KBM-7 (cell line): ENCODE data around the gene MAGED2.
"Not testable (repeated sequence)": the region's sequence is repeated elsewhere in the genome, so short reads cannot be mapped to it uniquely, and the experiment has no call there.

ENCODE experiments used
- DNase-seq: peaks from one replicate; pipeline ENCODE4 v3.0.0-alpha.2; 2015
- in situ Hi-C: fragments of 300-500 bp; cut with MboI; formaldehyde crosslinking; loops from 2 replicates; pipeline ENCODE4 v1.14.3; 2020; ENCODE audit warnings: low sequenced_read_pairs, low pct_unique_long_range_greater_than_20kb, mixed read lengths

MAGED2 gene, protein sequence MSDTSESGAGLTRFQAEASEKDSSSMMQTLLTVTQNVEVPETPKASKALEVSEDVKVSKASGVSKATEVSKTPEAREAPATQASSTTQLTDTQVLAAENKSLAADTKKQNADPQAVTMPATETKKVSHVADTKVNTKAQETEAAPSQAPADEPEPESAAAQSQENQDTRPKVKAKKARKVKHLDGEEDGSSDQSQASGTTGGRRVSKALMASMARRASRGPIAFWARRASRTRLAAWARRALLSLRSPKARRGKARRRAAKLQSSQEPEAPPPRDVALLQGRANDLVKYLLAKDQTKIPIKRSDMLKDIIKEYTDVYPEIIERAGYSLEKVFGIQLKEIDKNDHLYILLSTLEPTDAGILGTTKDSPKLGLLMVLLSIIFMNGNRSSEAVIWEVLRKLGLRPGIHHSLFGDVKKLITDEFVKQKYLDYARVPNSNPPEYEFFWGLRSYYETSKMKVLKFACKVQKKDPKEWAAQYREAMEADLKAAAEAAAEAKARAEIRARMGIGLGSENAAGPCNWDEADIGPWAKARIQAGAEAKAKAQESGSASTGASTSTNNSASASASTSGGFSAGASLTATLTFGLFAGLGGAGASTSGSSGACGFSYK

DNA sequence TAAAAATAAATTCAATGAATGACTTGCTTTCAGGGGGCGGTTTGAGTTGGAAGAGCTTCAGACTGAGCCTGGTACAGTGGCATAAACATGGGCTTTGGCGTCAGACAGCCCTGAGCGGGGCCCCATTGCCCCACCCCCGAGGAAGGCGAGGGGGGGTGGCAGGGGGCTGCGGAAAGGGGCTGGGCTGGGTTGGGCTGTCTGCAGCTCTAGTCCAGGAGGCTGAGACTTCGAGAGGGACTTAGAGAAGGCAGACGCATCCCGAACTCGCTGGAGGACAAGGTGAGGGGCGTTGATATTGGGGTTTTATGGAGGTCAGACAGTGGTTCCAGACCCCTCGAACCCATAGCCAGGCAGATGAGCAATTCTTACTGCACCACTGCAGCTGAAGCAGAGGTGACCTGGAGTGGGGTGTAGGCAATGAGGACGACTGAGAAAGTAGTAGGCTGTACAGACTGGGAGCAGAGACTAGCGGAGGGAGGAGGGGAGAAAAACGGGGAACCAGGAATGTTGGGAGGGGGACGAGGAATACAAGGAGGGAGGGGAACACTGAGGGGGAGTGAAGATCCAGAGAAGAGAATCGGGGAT is at the start of gene MAGED2:
TSS of gene MAGED2 (plus strand) at position 222 of the 585 bp plus-strand sequence. CDS start 1,587 bp downstream, outside the sequence.
- DNase-seq, result peak; percentile 37

DNA sequence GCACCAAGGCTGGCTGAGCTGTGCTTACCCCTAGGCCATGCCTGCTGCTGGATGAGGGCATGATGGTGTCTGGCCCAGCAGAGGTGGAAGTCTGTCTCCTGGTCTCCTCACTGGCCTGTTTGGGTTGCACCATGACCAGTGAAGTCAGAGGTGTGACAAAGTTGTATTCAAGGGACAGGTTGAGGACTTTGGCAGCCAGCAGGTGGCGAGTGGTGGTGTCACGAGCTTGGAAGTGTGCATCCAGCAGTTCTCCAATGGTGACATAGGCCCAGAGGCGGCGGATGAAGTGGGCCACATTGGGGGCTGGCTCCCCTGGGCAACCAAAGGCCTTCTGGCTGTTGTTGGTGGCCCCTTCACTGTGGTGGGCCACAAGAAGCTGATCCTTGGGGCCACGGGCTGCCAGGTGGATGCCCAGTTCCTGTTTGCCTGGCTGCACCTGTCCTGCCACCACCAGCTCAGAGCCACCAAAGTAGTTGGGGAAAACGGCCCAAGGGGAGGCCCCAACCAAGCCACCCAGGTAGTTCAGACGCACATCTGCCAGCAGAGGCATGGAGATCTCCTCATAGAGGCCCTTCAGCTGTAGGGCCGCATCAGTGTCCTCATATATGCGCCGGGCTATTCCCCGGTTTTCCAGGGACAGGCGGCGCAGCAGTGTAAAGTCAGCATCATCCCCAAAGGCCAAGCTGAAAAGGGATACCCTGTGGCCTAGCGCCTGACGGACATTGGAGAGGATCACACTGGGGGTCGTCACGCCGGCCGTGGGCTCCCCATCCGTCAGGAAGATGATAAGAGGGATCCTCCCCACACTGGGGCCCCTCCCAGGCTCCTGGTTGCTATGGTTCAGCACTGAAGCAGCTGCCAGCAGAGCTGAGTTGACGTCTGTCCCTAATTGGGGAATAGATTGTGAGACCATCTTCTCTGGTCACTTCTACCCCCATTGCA is 49.2 kb upstream of the MAGED2 start:
- no peak for DNase-seq
- in situ Hi-C loops, result no loop called here

More for the DNA sequence above, at the start of gene MAGED2:
- in situ Hi-C loops, result no loop called here

DNA sequence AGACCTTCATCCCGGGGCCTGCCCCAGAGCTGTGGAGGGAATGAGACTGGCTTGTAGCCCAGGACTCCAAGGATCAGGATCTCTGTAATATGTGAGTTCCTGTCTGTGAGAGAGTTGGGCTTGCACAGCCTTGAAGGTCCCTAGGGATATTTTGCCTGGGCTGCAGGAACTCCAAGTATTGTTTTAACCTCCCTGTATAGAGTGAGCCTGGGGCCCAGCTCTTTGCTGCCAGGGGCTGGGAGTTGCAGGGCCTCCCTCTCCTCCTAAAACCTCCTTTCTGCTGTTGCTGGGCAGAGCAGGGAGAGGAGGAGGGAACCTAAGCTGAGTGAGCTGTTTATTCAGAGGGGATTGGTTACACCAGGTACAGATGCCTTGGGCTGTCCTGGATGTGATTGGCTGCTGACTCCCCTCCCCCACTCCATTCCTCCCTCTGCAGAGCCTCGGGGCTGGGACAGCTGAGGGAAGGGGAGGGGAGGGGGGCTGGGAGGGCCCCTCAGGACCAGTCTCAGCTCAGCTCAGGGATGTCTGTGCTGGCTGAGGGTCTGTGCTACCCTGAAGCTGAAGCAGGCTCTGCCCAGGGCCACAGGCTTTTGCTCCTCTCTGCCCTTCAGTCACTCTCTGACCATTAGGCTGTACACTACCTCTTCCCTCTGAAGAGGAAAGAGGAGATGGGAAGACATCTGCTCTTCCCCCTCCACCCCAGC is 33.0 kb upstream of the MAGED2 start:
- DNase-seq, result not testable (repeated sequence)
- in situ Hi-C loops, result loop anchor here (25.0 kb wide), 1 partner anchor 512 kb away; no protein-coding TSS in a partner anchor

DNA sequence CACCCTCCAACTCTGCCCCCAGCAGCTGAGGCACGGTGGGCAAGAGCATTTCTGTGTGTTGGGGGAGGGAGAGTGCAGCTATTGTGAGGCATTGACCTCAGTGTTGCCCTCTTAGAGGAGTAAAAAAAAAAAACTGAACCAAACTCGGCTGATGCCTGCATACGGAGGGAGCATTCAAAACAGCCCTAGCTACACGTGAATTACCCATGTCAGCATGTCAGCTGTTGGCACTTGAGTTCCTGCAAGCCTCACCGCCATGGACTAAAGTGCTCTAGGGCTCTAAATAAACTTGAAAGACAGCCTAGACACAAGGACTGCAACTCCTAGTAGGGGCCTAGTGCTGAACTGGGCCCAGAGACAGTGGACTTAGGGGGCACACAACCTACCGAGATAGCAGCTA is 31.5 kb upstream of the MAGED2 start:
- in situ Hi-C loops, result loop anchor here (25.0 kb wide), 1 partner anchor 514 kb away; no protein-coding TSS in a partner anchor
- DNase-seq, result no peak

DNA sequence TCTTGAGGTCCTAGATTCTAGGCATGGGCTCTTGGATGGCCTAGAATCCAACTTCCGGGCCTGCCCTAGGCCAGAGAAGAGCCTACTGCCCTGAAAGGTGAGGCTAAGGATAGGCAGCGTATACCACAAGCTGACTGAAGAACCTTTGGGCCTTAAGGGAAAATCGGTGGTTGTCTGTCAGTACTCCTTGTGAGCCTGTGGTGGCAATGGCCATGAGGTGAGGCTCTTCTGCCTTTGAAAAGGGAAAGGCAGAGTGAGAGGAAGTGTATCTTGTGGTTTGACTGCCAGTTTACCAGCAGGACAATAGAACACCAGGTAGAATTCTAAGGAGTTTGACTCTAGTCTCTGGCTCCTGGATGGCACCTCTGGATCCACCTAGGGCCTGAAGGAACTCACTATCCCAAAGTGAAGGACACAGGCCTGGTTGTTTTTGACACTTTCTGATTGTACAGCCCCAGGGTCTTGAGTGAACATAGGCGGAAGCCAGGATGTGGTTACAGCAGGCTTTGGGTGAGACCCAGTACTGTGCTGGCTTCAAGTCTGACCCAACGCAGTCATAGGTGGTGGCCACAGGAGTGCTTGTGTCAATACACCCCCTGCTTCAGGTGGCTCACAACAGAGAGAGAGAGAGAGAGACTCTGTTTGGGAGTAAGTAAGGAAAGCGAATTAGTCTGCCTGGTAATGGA is 30.4 kb upstream of the MAGED2 start:
- no peak for DNase-seq
- in situ Hi-C loops, result loop anchor here (25.0 kb wide), 1 partner anchor 515 kb away; no protein-coding TSS in a partner anchor

DNA sequence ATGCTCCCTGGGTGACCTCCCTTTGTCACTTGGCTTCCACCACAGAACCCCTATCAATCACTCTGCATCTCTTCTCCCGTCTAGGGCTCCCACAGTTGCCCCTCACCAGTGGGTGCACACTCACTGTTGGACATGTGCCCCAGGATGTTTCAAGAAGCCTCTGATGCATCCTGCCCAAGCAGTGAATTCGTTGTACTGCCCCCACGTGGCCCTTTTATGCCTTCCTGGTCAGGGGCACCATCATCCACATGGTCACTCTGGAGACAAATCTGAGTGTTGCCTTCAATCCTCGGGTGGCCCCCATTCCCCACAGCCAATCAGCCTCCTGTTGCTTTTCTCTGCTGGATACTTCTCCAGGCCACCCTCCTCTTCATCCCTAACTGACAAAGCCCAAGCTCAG is 21.6 kb upstream of the MAGED2 start:
- in situ Hi-C loops, result loop anchor here (25.0 kb wide), 1 partner anchor 524 kb away; no protein-coding TSS in a partner anchor
- peak; percentile 36 for DNase-seq

DNA sequence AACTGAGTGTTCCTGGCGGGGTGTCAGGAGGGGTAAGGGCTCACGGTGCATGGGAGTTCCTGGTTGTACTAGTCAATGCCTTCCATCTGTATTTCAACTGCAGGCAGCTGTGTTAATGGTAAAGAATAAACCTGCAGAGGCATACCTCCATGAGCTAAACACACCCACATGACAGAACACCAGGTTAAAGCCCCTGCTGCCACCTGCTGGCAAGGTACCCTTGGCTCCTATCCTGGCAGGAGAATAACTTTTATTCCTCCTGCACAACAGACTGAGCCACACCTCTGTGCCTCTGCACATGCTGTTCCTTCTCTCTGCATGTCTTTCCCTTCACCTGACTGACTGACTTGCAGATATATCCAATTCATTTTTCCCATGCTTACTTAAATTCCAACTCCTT is 20.6 kb upstream of the MAGED2 start:
- DNase-seq, result peak; percentile 57
- in situ Hi-C loops, result loop anchor here (25.0 kb wide), 1 partner anchor 525 kb away; no protein-coding TSS in a partner anchor

DNA sequence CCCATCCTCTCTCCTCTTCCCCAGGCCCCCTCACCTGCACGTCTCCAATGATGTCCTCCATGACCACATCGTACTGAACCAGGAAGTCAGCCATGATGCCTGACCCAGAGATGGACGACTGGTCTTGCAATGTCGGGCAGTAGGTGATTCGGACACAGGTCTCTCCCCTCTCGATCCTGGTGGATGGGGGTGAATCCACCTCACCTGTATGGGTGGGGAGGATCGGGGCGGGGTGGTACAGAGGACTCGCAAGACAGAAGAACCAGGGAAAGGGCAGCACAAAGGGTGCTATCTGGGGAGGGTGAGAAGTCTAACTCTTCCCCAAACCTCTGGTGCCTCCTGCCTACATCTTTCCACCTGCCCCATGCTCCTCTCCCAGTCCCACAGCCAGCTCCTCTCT is 19.1 kb upstream of the MAGED2 start:
- in situ Hi-C loops, result loop anchor here (25.0 kb wide), 1 partner anchor 526 kb away; no protein-coding TSS in a partner anchor

DNA sequence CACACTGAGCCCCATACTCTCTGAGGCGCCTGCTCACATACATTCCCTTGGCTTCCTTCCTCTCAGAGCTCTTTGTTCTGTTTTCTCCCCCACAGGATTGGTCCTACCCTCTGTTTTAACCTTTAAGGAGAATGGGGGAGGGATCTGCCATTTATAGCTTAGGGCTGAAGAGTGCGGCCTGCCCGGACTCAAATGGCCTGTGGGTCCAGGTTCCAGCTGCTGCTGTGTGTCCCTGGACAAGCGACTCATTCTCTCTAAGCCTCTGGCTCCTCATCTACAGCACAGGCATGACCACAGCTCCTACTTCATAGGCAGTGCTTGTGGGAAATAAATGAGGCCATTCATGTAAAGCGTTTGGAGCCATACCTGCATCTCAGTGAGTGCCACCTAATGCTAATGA is 18.1 kb upstream of the MAGED2 start:
- not testable (repeated sequence) for DNase-seq
- in situ Hi-C loops, result loop anchor here (25.0 kb wide), 1 partner anchor 527 kb away; no protein-coding TSS in a partner anchor

More for the DNA sequence above, 19.1 kb upstream of the MAGED2 start:
- no peak for DNase-seq

DNA sequence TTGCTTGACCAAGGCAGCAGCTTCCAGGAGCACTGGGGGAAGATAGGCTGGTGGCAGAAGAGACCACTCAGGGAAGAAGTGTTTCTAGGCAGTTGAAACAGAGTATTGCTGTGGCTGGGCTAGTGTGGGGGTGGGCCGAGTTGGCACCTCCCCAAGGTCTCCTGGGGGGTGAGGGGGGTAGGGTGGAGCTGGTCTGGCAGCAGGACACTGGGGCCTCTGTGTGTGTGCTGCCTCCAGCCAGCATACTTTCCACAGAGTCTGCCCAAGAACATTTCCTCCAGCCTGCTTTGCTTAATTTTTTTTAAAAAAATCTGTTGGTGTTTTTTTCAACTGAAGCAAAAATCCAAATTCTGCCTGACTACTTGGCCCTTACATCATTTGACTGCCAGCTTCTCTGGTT is 13.5 kb upstream of the MAGED2 start:
- no peak for DNase-seq
- in situ Hi-C loops, result loop anchor here (25.0 kb wide), 1 partner anchor 532 kb away; no protein-coding TSS in a partner anchor

DNA sequence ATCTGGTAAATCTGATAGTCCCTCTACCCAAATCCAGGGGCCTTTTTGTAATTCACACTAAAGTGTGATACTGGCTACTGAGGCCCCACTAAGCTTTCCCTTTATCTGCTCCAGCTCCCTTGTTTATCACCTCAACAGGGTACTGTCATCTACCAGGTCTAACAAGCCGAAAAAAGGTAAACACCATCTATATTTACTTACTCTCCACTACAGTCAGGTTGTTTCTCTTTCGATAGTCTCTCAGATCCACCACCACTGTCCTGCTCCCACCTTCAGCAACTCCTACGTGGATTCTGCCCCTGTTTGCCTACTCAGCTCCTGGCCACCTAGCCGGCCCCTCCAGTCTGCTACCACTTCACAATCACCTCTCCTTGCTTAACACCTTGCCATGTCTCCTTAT is 12.8 kb upstream of the MAGED2 start:
- DNase-seq, result no peak
- in situ Hi-C loops, result loop anchor here (25.0 kb wide), 1 partner anchor 532 kb away; no protein-coding TSS in a partner anchor

DNA sequence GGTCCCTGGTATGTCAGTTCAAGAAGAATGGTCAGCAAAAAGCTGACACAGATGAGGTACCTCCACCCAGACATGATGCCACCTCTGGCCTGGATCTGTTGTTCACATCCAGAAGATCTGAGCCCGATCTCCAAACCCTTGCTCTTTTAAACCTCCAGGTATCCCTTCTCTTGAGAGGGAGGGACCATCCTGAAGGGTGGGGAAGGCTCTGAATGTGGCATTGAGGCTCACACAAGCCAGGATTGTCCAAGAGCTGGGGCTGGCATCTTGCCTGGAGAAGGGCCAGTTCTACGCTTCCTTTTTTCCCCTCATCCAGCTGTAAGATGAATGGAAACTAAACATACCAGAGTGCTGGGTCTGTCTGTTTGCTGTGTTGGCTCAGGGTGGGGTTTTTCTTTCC is 9.4 kb upstream of the MAGED2 start, which contains the start of gene ITIH6:
TSS of gene ITIH6 (minus strand) at position 119 of the 400 bp plus-strand sequence. CDS start at position 74, 45 bp downstream.
- no peak for DNase-seq

DNA sequence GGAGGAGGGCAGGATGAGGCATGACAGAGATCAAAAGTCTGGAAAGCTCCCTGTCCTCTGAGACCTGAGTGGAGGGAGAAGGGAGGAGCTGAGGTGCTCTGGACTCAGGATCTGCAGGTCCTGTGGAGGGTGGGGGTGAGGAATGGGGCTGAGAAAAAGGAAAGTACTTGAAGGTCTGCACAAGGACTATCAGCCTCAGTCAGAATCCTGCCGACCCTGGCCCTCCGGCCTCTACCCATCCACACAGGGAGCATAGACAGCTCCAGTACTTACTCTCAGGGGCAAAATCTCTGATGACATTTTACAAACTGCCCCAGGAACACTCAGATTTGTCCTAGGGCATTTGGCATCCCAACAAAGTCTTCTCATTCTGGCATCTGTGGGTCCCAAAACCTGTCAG is 8.5 kb upstream of the MAGED2 start:
- in situ Hi-C loops, result loop anchor here (25.0 kb wide), 1 partner anchor 537 kb away; no protein-coding TSS in a partner anchor
- no peak for DNase-seq

More for the DNA sequence above, 9.4 kb upstream of the MAGED2 start, which contains the start of gene ITIH6:
- in situ Hi-C loops, result loop anchor here (25.0 kb wide), 1 partner anchor 536 kb away; no protein-coding TSS in a partner anchor

DNA sequence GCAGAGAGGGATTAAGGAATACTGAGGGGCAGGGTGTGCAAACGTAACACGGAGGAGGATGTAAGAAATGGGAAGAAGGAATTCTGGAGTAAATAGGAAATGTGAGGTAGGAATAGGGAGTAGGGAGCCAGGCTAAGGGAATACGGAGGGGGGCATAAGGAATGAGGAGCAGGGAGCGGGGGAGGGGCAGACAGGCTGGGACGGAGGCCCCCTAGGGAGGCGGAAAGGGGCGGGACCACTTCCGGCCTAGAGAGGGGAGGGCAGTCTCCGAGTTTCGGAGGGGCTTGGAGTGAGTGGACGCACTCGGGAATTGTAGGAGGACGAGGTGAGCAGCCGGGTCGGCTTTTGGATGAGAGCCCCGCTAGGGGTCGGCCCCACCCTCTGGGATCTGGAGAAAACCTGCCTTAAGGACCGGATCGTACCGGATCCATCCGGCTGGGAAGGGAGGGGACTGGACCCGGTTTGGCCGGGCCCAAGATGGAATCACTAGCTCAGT is 612 bp downstream of the MAGED2 start:
- no peak for DNase-seq
- in situ Hi-C loops, result no loop called here

DNA sequence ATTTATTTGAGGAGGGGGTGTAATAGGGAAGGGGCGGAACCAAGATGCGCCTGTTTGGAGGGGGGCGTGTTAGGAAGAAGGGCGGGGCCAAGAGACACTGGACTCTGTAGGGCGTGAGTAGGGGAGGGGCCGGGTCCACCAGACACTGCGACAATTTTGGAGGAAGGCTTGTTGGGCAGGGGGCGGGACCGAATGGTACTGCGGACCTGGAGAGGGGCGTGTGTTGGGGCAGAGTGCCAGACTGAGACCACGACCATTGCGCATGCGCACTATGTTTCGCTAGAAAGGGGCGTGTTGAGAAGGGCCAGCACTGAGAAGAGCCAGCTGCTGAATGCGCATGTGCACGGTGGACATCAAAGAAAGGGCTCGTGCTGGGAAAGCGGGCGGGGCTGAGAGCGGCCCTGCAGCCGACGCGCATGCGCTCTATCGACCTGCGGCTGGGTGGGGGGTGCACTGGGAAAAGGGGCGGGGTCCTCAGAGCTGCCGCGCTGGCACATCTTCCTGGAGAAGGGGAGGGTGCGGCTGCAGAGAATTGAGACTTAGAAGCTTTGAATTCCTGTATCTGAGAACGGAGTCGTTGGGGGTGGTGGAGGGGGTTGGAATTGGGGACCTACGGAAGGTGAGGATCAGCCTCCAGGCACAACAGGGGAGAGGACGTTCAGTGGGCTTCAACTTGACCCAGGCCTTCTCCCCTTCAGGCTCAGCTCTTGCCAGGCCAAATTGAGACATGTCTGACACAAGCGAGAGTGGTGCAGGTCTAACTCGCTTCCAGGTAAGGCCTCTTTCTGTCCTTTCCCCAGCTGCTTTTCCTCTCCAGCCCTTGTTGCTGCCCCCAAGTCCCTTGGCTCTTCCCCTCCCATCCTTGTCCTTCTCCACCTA is 1.3 kb downstream of the MAGED2 start:
- in situ Hi-C loops, result no loop called here
- DNase-seq, result peak; percentile 98

DNA sequence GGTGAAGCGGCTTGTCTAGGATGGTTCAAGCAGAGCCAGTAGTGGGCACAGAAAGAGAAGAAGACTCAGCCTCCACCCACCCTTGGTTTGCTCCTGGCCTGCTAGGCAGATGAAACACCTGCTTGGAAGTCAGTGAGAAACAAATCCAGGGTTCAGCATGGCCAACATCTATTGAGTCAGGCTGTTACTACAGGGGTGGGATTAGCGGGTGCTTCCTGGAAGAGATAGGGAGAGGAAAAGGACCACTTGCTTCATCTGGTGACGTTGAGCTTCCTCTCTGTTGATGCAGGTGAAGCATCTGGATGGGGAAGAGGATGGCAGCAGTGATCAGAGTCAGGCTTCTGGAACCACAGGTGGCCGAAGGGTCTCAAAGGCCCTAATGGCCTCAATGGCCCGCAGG is 3.0 kb downstream of the MAGED2 start:
- DNase-seq, result no peak
- in situ Hi-C loops, result no loop called here
